Neural cell (in vitro differentiated cells): ENCODE measurements around the gene JAG2.

Experiments used
- CTCF ChIP-seq: fragments of 450-650 bp; IDR thresholded peaks from 2 replicates; pipeline ENCODE4 v1.5.1; 2014; ENCODE audit warnings: antibody characterized with exemption, mild to moderate bottlenecking, moderate library complexity; ENCODE audit not compliant: poor library complexity, severe bottlenecking
- EP300 ChIP-seq: fragments of 450-650 bp; conservative IDR thresholded peaks from 2 replicates; pipeline ENCODE4 v1.6.1; 2014; ENCODE audit warnings: antibody characterized with exemption, mild to moderate bottlenecking, moderate library complexity; ENCODE audit not compliant: poor library complexity, severe bottlenecking
- EZH2 ChIP-seq: fragments of 200-600, 300-800 bp; shearing (Covaris generic), sonication (generic); IDR thresholded peaks from 2 replicates; pipeline ENCODE4 v1.6.1; 2014; ENCODE audit warnings: antibody characterized with exemption, low read length, borderline replicate concordance, mild to moderate bottlenecking; ENCODE audit not compliant: insufficient read depth, poor library complexity, severe bottlenecking
- MXI1 ChIP-seq: fragments of 450-650 bp; conservative IDR thresholded peaks from 2 replicates; pipeline ENCODE4 v1.6.1; 2014; ENCODE audit warnings: antibody characterized with exemption, mild to moderate bottlenecking; ENCODE audit not compliant: poor library complexity, severe bottlenecking
- POLR2AphosphoS5 ChIP-seq: IDR thresholded peaks from 2 replicates; pipeline ENCODE4 v1.6.1; 2012
- RAD21 ChIP-seq: fragments of 450-650 bp; conservative IDR thresholded peaks from 2 replicates; pipeline ENCODE4 v1.6.1; 2014; ENCODE audit warnings: antibody characterized with exemption, mild to moderate bottlenecking, moderate library complexity
- REST ChIP-seq: IDR thresholded peaks from 2 replicates; pipeline ENCODE4 v1.6.1; 2012; ENCODE audit warnings: borderline replicate concordance
- SMC3 ChIP-seq: fragments of 450-650 bp; conservative IDR thresholded peaks from 2 replicates; pipeline ENCODE4 v1.6.1; 2014; ENCODE audit warnings: antibody characterized with exemption, mild to moderate bottlenecking, moderate library complexity; ENCODE audit not compliant: poor library complexity
- TAF1 ChIP-seq: IDR thresholded peaks from 2 replicates; pipeline ENCODE4 v1.6.1; 2012; ENCODE audit warnings: low read depth

GRCh38 chr14:105193916-105194782, 25.6 kb upstream of the JAG2 start:
- TF ChIP-seq RAD21 = no peak
- TF ChIP-seq CTCF = no peak
- no peak for TF ChIP-seq EZH2
- TF ChIP-seq TAF1 = no peak
- TF ChIP-seq SMC3 = no peak
- TF ChIP-seq MXI1 = no peak
- no peak for TF ChIP-seq EP300
- TF ChIP-seq POLR2AphosphoS5 = no peak
- TF ChIP-seq REST = no peak
